B cell (primary cell): ENCODE results near the gene PLPP4.

Experiments used
- CTCF ChIP-seq: fragments of 200-600 bp; IDR thresholded peaks from one replicate; pipeline ENCODE4 v1.8.0; 2022; ENCODE audit warnings: antibody characterized with exemption, mild to moderate bottlenecking
- EZH2 ChIP-seq: IDR thresholded peaks from 2 replicates; pipeline ENCODE4 v1.6.1; 2012; ENCODE audit warnings: borderline replicate concordance, low read depth, mild to moderate bottlenecking, moderate library complexity, low read length; ENCODE audit not compliant: insufficient read depth, poor library complexity, severe bottlenecking

- no peak for TF ChIP-seq CTCF
- no peak for TF ChIP-seq EZH2
Measured at GRCh38 chr10:120429395-120429794, 27.6 kb upstream of the PLPP4 start.
